ENCODE data around the gene PIP5K1C. TPM values are rescaled to one million over a fixed set of nuclear protein-coding genes. Genes with fewer than 3 reads are reported as not detected.

The PIP5K1C gene
- total RNA-seq, 4 donors from 2014 or later: 73.2 to 180 (median 99.9) TPM

DNA sequence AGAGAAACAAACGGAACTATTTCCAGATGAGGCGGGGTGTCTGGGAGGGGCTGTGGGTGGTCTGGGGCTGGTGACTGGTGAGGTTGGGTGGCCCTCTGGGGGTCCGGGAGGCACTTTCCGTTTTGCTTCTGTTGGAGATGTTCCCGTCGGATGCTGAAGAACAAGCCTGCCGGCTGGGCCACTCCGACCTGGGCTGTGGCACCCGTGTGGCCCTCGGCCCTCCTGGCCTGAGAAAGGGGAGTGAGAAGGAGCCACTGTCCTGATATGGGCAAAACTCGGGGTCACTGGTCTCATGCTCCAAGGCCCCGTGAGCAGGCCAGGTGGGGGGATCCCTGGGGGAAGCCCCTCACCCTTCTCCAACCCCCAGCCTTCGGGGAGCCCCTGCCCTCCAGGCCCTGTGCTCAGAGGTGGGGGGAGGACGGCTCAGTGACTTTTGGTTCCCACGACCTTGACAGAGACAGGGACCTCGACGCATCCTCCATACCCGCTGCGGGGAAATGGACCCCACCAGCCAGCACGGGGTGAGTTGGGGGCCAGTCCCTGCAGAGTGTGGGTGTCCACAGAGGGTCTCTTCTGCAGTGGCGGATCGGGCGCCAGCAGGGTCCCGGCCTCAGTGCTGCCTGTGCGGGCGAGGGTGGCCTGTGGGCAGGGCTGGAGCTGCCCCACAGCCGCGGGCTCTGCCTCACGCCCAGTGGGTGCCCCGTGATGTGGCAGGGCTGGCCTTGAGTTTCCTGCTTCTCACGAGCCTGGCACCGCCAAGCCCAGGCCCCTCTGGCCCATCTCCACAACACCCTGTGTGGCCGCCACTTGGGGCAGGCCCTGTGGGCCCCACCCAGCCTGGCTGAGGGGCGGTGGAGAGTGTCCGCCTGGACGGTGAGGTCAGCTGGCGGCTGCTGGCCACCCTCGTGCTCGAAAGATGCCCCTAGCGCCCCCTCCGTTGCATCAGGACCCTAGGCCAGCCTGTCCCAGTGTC, 89.2 kb downstream of the PIP5K1C start:
- 90% methylated on average over 19 of the region's 41 CpGs for WGBS
- intact Hi-C loops (cut with DNase I): no loop called here

DNA sequence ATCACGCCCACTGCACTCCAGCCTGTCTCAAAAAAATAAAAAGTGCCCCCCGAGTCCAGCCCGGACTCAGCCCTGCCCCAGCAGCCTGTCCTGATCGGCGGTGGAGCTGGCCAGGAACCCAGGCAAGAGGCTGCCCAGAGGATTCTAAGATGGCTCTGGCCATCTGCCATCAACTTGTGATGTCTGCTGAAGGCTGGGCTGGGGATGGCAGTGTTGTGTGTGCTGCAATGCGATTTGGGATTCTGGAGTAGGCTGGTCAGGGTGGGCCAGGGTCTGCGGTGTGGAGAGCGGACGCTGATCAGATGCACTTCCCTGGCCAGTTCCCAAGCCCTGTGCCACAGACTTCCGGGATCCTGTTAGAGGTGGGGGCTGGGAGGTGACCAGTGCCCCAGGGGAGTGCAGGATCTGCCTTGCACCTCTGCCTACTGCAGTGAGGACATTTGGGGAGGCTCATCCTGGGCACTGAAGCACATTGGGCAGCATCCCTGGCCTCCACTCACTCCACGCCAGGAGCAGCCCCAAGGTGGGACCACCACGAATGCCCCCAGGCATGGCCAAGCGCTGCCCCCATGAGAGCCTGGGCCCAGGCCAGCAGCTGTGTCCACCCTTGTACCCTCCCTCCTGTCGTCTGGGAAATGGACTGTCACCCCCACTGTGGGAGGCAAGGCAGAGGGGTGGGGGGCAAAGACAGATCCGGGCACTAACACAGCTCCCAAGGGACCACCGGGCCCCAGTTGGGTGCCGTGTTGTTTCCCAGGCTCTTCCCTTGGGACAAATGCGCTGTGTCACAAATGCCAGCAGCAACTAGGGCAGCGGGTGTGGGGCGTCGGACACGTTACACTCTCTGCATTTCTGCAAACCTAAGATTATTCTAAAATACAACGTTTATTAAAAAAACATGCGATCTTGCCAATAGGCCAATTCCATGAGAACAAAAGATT, 90.2 kb downstream of the PIP5K1C start:
- TF ChIP-seq POLR2AphosphoS5 (IDR thresholded peaks at IDR 0.05) (no peak), EP300 (IDR thresholded peaks at IDR 0.05) (no peak), POLR2A (IDR thresholded peaks at IDR 0.05; ENCODE audit: low read depth) (no peak)
- TF ChIP-seq, protein P1, sequence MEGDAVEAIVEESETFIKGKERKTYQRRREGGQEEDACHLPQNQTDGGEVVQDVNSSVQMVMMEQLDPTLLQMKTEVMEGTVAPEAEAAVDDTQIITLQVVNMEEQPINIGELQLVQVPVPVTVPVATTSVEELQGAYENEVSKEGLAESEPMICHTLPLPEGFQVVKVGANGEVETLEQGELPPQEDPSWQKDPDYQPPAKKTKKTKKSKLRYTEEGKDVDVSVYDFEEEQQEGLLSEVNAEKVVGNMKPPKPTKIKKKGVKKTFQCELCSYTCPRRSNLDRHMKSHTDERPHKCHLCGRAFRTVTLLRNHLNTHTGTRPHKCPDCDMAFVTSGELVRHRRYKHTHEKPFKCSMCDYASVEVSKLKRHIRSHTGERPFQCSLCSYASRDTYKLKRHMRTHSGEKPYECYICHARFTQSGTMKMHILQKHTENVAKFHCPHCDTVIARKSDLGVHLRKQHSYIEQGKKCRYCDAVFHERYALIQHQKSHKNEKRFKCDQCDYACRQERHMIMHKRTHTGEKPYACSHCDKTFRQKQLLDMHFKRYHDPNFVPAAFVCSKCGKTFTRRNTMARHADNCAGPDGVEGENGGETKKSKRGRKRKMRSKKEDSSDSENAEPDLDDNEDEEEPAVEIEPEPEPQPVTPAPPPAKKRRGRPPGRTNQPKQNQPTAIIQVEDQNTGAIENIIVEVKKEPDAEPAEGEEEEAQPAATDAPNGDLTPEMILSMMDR (IDR thresholded peaks at IDR 0.05): no peak
- WGBS: 72% methylated on average over 23 of the region's 24 CpGs

More for the DNA sequence above, 89.2 kb downstream of the PIP5K1C start:
- H3K4me3 ChIP-seq: no peak overlapping the region
- H3K4me1 ChIP-seq: peaks cover 38 to 75% (median 73%) of the 10 kb centered on the region in 4 donors
- H3K36me3 ChIP-seq: peaks cover 5 to 45% (median 43%) of the 10 kb centered on the region in 4 donors
- DNase-seq (ENCODE audit: extremely low spot score): no peak
- H3K27me3 ChIP-seq: no peaks in the 10 kb centered on the region
- TF ChIP-seq EP300 (IDR thresholded peaks at IDR 0.05) (no peak), POLR2A (IDR thresholded peaks at IDR 0.05; ENCODE audit: low read depth) (no peak), POLR2AphosphoS5 (IDR thresholded peaks at IDR 0.05) (no peak)
- TF ChIP-seq, protein P1 (IDR thresholded peaks at IDR 0.05): no peak
- peak overlapping the region in 2 of 4 donors; percentile 77 to 86 for H3K27ac ChIP-seq (replicated peaks in 1 of 4)
- no peaks in the 10 kb centered on the region for H3K9me3 ChIP-seq

GRCh38 chr19:3608750-3609322, 91.4 kb downstream of the PIP5K1C start:
- intact Hi-C loops (cut with DNase I): no loop called here
- Histone ChIP-seq H3K27ac (replicated peaks in 1 of 4) (peak overlapping the region; percentile 77 to 87 (median 86)), H3K27me3 (no peaks in the 10 kb centered on the region), H3K4me3 (no peak overlapping the region), H3K4me1 (peaks cover 56 to 87% (median 83%) of the 10 kb centered on the region in 4 donors), H3K36me3 (peaks cover 5 to 32% (median 28%) of the 10 kb centered on the region in 4 donors), H3K9me3 (no peaks in the 10 kb centered on the region)
- 49% methylated on average over 17 of the region's 21 CpGs for WGBS
- TF ChIP-seq POLR2A (IDR thresholded peaks at IDR 0.05; ENCODE audit: low read depth): no peak
- TF ChIP-seq EP300 (IDR thresholded peaks at IDR 0.05): no peak
- DNase-seq (ENCODE audit: extremely low spot score): no peak

More for the DNA sequence above, 90.2 kb downstream of the PIP5K1C start:
- no peaks in the 10 kb centered on the region for H3K27me3 ChIP-seq
- H3K4me3 ChIP-seq: no peak overlapping the region
- H3K4me1 ChIP-seq: peaks cover 48 to 84% (median 82%) of the 10 kb centered on the region in 4 donors
- H3K9me3 ChIP-seq: no peaks in the 10 kb centered on the region
- DNase-seq (ENCODE audit: extremely low spot score): no peak
- peak overlapping the region; percentile 77 to 87 (median 86) for H3K27ac ChIP-seq (replicated peaks in 1 of 4)
- peaks cover 5 to 38% (median 35%) of the 10 kb centered on the region in 4 donors for H3K36me3 ChIP-seq
- intact Hi-C loops (cut with DNase I): no loop called here

DNA sequence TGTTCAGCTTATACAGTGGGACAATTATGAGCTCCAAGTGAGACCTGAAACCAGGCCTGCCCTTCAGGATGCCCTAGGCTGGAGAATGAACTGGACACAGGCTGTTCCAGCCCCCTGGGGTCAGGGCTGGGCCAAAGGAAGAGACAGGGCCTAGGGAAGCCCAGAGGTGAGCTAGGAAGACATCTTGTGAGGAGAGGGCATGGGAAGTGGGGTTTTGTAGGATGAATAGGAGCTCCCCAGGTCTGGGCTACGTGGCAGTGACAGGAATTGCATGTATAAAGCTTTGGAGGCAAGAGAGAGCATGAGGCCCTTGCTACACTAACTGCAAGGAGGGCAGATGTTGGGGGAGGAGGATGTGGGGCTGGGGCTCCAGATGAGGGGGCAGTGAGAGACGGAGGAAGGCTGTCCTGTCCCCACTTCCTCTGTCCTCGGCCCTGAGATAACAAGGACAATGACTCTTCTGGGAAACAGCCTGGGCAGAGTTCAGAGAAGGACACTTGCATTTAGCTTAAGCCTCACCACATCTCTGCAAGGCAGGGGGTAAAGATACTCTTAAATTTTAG, 92.1 kb downstream of the PIP5K1C start:
- H3K4me1 ChIP-seq: peaks cover 56 to 87% (median 83%) of the 10 kb centered on the region in 4 donors
- intact Hi-C loops (cut with DNase I): no loop called here
- WGBS: 82% methylated on average over 2 of the region's 3 CpGs
- H3K4me3 ChIP-seq: no peak overlapping the region
- H3K9me3 ChIP-seq: no peaks in the 10 kb centered on the region
- H3K27me3 ChIP-seq: no peaks in the 10 kb centered on the region
- TF ChIP-seq, protein P1 (IDR thresholded peaks at IDR 0.05): no peak
- no peak for TF ChIP-seq POLR2A (IDR thresholded peaks at IDR 0.05; ENCODE audit: low read depth)
- TF ChIP-seq EP300 (IDR thresholded peaks at IDR 0.05): no peak
- TF ChIP-seq POLR2AphosphoS5 (IDR thresholded peaks at IDR 0.05): no peak
- peak overlapping the region; percentile 77 to 87 (median 86) for H3K27ac ChIP-seq (replicated peaks in 1 of 4)
- peaks cover 5 to 25% (median 25%) of the 10 kb centered on the region in 4 donors for H3K36me3 ChIP-seq
- no peak for DNase-seq (ENCODE audit: extremely low spot score)
